HG03159 (cell line): Measurements from ENCODE around the gene CXCL11.
"Not testable (repeated sequence)": the region's sequence is repeated elsewhere in the genome, so short reads cannot be mapped to it uniquely, and the experiment has no call there.

Source experiments
- ATAC-seq: cut with Tn5 transposase; IDR thresholded peaks from one replicate; pipeline ENCODE4 v1.9.1; 2021; ENCODE audit warnings: mild to moderate bottlenecking, moderate library complexity; ENCODE audit not compliant: unreplicated experiment

The CXCL11 gene

DNA sequence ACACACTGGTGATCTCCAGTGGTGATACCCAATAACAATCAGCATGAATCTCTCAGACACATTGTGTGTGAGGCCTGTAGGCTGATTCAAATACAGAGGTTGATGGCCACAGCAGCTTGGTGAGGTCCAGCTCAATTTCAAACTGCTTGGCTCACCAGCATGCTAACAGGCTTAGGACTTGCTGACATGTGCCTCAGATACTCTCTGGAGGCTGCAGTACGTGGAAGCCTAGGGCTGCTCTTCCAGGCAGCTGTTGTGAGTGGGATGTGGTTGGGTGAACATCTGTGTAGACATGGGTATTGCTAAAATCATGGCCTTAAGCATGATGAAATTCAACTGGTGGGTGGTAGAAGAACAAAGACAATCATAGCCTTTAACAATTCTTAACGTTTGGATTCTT, 32.8 kb downstream of the CXCL11 start:
- no peak for ATAC-seq

DNA sequence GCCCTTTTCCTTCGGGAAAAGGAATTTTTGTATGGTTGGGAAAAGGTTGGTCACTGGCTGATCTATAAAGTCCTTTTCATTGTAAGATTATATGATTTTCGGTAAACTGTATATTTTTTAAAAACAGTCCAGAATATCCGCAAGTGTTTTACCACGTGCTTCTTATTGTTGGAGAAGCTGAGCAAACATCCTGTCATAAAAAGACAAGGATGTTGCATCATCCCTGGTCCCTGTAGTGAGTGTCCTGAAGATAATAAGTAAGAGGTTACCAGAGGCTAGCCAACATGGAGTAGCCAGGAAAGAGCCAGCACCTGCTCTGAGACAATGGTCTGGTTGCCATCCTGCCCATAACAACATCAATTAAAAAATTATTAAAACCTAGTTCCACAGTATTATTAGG, 33.7 kb downstream of the CXCL11 start:
- no peak for ATAC-seq

DNA sequence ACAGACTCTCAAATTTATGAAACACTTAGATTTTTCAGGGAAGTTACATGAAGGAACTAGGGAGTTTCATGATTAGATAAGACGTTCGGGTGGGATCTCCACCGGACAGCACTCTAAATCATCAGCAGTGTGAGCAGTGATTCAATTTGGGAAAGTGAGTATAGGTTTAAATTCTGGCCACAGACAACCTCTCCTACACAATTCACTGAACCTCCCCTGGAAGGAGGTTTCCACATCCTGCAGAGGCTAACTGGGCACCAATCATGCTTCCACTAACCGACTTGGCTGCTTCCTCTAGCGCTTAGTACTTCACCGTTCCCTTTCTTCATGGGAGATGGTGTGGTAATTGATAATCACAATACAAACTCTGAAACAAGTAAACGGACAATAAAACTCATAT, 34.2 kb downstream of the CXCL11 start:
- no peak for ATAC-seq

DNA sequence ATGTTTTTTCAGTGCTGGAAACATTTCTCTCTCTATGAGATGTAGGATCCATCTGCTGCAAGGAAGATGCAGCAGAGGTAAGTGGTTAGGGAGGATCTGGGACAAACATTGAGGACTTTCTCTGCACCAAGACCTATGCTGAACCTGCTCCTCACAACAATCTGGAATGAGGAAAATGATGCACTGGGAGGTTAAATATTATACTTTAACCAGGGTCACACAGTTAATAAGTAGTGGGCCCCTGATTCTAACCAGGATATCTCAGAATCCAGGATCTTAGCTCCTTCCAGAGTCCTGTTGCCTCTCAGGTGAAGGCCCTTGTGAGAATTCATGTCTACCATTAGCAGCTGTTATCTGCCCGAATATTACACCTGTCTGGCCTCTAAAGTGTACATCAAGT, 35.6 kb downstream of the CXCL11 start:
- no peak for ATAC-seq

DNA sequence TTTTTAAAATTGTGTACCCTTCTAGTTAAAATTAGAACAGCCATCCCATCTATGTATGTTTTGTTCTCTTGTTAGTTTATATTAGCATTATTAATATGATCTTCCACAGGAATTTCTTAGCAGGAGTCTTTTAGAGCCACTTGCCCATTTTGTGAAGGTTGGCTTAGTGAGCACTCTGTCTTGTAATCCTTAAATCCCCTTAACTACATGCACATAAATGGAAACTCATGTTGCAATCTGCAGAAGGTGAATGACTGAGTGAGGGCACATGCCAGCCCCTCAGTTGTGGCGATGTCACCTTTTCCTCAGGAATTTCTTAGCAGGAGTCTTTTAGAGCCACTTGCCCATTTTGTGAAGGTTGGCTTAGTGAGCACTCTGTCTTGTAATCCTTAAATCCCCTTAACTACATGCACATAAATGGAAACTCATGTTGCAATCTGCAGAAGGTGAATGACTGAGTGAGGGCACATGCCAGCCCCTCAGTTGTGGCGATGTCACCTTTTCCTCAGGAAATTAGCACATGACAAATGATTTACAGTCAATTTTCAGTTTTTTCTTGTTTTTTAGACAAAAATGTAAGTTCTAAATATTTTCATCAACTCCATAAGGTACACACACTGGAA, 37.2 kb downstream of the CXCL11 start:
- not testable (repeated sequence) for ATAC-seq

DNA sequence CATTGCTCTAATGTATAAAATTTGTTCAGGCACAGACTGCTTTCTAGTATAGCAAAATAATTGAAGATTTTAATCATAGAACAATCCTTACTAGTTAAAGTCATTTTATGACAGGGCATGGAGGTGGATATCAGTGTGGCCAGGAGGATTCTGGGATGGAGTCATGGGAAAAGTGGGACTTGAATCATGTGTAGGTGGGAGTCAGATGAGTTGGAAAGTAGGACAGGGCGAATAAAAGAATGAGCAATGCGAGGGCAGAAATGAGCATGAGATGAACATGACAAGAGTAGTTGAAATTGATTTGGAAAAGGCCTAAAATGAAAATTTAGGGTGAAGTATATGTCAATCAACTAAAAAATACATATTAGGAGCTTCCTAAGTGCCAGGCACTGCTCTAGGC, 37.9 kb downstream of the CXCL11 start:
- no peak for ATAC-seq

DNA sequence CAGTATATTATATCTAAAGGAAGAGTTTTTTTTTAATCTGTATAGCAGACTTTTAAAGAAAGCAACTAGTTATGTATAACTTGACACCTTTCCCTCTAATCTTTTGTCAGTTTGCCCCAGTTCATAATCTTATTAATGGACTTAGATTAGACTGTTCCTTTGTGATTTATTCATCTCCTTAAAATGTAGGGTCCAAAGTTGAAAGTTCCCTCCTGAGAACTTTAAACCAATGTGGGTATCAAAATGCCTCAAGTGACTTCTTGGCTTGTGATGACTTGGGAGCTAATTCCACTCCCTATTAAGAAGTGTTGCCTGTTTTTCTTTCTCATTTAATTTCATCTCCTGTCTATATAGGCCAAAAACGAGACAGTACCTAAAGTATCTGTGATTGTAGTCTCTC, 38.8 kb downstream of the CXCL11 start:
- ATAC-seq: no peak

DNA sequence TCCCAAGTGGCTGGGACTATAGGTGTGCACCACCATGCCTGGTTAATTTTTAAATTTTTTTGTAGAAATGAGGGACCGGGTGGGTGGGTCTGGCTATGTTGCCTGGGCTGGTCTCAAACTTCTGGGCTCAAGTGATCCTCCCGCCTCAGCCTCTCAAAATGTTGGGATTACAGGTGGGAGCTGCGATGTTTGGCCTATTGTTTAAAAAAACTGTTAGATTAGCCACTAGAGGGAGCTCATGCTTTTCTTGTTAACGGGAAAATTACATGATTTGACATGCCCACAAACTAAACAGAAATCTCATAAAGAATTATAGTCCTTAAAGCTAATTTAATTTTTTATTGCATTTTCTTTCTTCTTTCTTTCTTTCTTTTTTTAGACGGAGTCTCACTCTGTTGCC, 40.1 kb downstream of the CXCL11 start:
- no peak for ATAC-seq

DNA sequence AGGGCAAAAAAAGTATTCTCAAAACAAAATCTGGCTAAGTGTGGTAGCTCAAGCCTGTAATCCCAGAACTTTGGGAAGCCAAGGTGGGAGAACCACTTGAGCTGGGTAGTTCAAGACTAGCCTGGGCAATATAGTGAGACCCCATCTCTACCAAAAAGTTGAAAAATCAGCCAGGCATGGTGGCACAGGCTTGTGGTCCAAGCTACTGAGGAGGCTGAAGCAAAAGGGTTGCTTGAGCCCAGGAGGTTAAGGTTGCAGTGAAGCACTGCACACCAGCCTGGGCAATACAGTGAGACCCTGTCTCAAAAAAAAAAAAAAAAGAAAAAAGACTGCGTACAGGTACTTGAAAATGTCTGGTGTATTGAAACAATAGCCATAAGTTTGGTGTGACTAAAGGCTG, 43.4 kb downstream of the CXCL11 start:
- no peak for ATAC-seq

DNA sequence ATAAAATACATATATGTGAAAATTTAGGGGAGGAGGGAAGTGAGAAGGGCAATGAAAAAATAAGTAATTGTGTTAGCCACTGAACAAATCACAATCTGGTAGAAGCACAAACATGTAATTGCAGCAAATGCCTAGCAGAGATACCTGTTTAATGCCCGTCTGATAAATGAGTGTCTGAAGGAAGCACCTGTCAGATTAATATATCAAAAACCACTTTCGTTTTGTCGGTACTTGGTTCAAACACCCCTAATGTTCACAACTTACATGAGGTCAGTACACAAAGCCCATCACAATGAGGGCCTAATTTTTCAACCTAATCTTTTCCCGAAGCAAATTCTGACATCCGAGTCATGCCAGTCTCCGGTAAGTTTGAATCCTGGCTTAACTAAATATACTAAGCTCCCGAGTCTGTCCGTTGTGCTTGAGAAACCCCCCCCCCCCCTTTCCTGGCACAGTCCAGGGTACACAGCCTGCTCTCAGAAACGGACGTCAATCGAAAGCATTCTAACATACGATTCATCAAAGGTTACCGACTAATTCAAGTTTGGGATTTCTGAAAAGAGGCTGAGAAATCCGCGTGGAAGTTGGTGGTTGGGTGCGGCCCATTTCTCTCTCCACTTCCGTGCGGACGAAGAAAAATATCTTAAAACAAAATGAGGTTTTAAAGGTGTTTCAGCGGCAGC, 45.9 kb downstream of the CXCL11 start:
- peak; percentile 2 for ATAC-seq

DNA sequence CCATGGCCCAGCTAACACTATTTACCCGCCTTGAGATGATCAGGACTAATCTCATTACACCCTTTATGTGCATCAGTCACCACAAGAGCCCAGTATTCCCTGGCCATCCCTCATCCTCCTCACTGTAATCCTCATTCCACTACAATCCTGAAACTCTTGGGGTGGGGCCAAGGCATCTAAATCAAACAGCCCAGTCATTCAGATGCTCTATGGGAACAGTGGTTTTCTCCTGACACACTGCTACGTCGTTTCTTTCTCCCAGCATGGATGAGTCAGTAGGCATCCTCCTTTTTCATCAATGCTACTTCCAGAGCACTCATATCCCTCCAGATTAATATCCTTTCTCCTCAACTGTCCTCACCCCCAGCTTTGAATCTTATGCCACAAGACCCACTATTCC, 50.8 kb downstream of the CXCL11 start:
- no peak for ATAC-seq
